AG09309 (cell line): ENCODE measurements around the gene ITCH.
A peak's percentile ranks its signal among the peaks of the same experiment; 100 is the strongest.

Source experiments
- DNase-seq: peaks from one replicate; pipeline ENCODE4 v3.0.0-alpha.2; 2010; ENCODE audit warnings: low read depth
- H3K4me3 ChIP-seq: 2 replicates; pipeline ENCODE4 v1.5.1; 2011; ENCODE audit warnings: mild to moderate bottlenecking, low read depth, low read length, moderate library complexity; ENCODE audit not compliant: control insufficient read depth
- CTCF ChIP-seq: IDR thresholded peaks from 2 replicates; pipeline ENCODE4 v1.5.1; 2011; ENCODE audit warnings: mild to moderate bottlenecking, low read depth, low read length, inconsistent platforms; ENCODE audit not compliant: insufficient read depth, control insufficient read depth; ENCODE audit errors: missing control alignments

The ITCH gene

GRCh38 chr20:34535301-34535840 is 172.3 kb downstream of the ITCH start:
- no peak overlapping the region for H3K4me3 ChIP-seq
- no peak for TF ChIP-seq CTCF
- no peak for DNase-seq

- no peak overlapping the region for H3K4me3 ChIP-seq
- DNase-seq: no peak
- TF ChIP-seq CTCF: no peak
Observed at GRCh38 chr20:34535857-34536256, 172.8 kb downstream of the ITCH start.

GRCh38 chr20:34536798-34537394 is 173.8 kb downstream of the ITCH start:
- TF ChIP-seq CTCF: peak; percentile 43
- DNase-seq: no peak

GRCh38 chr20:34537651-34538050 is 174.6 kb downstream of the ITCH start:
- TF ChIP-seq CTCF: no peak
- no peak for DNase-seq
- H3K4me3 ChIP-seq: no peak overlapping the region

More at GRCh38 chr20:34536798-34537394, 173.8 kb downstream of the ITCH start:
- no peak overlapping the region for H3K4me3 ChIP-seq

GRCh38 chr20:34538671-34539123 is 175.6 kb downstream of the ITCH start:
- no peak overlapping the region for H3K4me3 ChIP-seq
- TF ChIP-seq CTCF: peak; percentile 90
- DNase-seq: peak; percentile 40

GRCh38 chr20:34539756-34540155 is 176.7 kb downstream of the ITCH start:
- no peak for DNase-seq
- H3K4me3 ChIP-seq: no peak overlapping the region
- TF ChIP-seq CTCF: no peak
